ENCODE measurements around the gene GALNTL6.

GRCh38 chr4:172897046-172897445 is 1083.8 kb downstream of the GALNTL6 start:
- TF ChIP-seq EP300 (IDR thresholded peaks at IDR 0.05) (no peak), CTCF (IDR thresholded peaks at IDR 0.05) (no peak), POLR2AphosphoS5 (IDR thresholded peaks at IDR 0.05) (no peak)
